Measurements from ENCODE around the gene CNTN1. TPM values are rescaled to one million over a fixed set of nuclear protein-coding genes. Genes with fewer than 3 reads are reported as not detected.

The CNTN1 gene
- total RNA-seq, 1 donor, result 0.36 TPM

- Histone ChIP-seq H3K4me1 (ENCODE audit: insufficient read depth, low read length) (no peaks in the 10 kb centered on the region), H3K36me3 (ENCODE audit: insufficient read depth, low read length) (no peaks in the 10 kb centered on the region), H2AFZ (ENCODE audit: low read length) (no peak overlapping the region), H3K27ac (ENCODE audit: low read depth, low read length) (no peak overlapping the region), H3K4me3 (ENCODE audit: insufficient read depth, low read length) (no peak overlapping the region), H3K4me2 (ENCODE audit: insufficient read depth, low read length) (no peak overlapping the region), H4K20me1 (ENCODE audit: insufficient read depth, low read length) (no peaks in the 10 kb centered on the region), H3K79me2 (ENCODE audit: insufficient read depth, low read length) (no peaks in the 10 kb centered on the region), H3K27me3 (ENCODE audit: insufficient read depth, low read length) (no peaks in the 10 kb centered on the region), H3K9me3 (ENCODE audit: low read depth, low read length) (no peaks in the 10 kb centered on the region)
- DNase-seq (ENCODE audit: insufficient read length, low spot score, missing footprints), result no peak
- TF ChIP-seq CTCF (IDR thresholded peaks at IDR 0.05; ENCODE audit: extremely low read depth, low read depth, low read length), result no peak
Observed at GRCh38 chr12:40801082-40801481, 108.8 kb downstream of the CNTN1 start.

GRCh38 chr12:40801861-40802260 lies 109.6 kb downstream of the CNTN1 start:
- Histone ChIP-seq H4K20me1 (ENCODE audit: insufficient read depth, low read length) (no peaks in the 10 kb centered on the region), H3K4me2 (ENCODE audit: insufficient read depth, low read length) (no peak overlapping the region), H3K36me3 (ENCODE audit: insufficient read depth, low read length) (no peaks in the 10 kb centered on the region), H2AFZ (ENCODE audit: low read length) (no peak overlapping the region), H3K27me3 (ENCODE audit: insufficient read depth, low read length) (no peaks in the 10 kb centered on the region), H3K27ac (ENCODE audit: low read depth, low read length) (no peak overlapping the region), H3K79me2 (ENCODE audit: insufficient read depth, low read length) (no peaks in the 10 kb centered on the region), H3K9me3 (ENCODE audit: low read depth, low read length) (peaks cover 3% of the 10 kb centered on the region), H3K4me3 (ENCODE audit: insufficient read depth, low read length) (no peak overlapping the region), H3K4me1 (ENCODE audit: insufficient read depth, low read length) (no peaks in the 10 kb centered on the region)
- TF ChIP-seq CTCF (IDR thresholded peaks at IDR 0.05; ENCODE audit: extremely low read depth, low read depth, low read length), result no peak
- no peak for DNase-seq (ENCODE audit: insufficient read length, low spot score, missing footprints)

GRCh38 chr12:40802656-40803055 lies 110.4 kb downstream of the CNTN1 start:
- no peaks in the 10 kb centered on the region for H3K79me2 ChIP-seq (ENCODE audit: insufficient read depth, low read length)
- H3K36me3 ChIP-seq (ENCODE audit: insufficient read depth, low read length), result no peaks in the 10 kb centered on the region
- DNase-seq (ENCODE audit: insufficient read length, low spot score, missing footprints), result no peak
- no peak for TF ChIP-seq CTCF (IDR thresholded peaks at IDR 0.05; ENCODE audit: extremely low read depth, low read depth, low read length)
- no peaks in the 10 kb centered on the region for H3K4me1 ChIP-seq (ENCODE audit: insufficient read depth, low read length)
- no peak overlapping the region for H3K4me2 ChIP-seq (ENCODE audit: insufficient read depth, low read length)
- H3K9me3 ChIP-seq (ENCODE audit: low read depth, low read length), result peaks cover 3% of the 10 kb centered on the region
- H2AFZ ChIP-seq (ENCODE audit: low read length), result no peak overlapping the region
- no peaks in the 10 kb centered on the region for H4K20me1 ChIP-seq (ENCODE audit: insufficient read depth, low read length)
- no peak overlapping the region for H3K27ac ChIP-seq (ENCODE audit: low read depth, low read length)
- no peaks in the 10 kb centered on the region for H3K27me3 ChIP-seq (ENCODE audit: insufficient read depth, low read length)
- H3K4me3 ChIP-seq (ENCODE audit: insufficient read depth, low read length), result no peak overlapping the region

- Histone ChIP-seq H3K4me1 (ENCODE audit: insufficient read depth, low read length) (no peaks in the 10 kb centered on the region), H3K36me3 (ENCODE audit: insufficient read depth, low read length) (no peaks in the 10 kb centered on the region), H3K9me3 (ENCODE audit: low read depth, low read length) (peaks cover 3% of the 10 kb centered on the region), H3K4me3 (ENCODE audit: insufficient read depth, low read length) (no peak overlapping the region), H3K4me2 (ENCODE audit: insufficient read depth, low read length) (no peak overlapping the region), H3K27me3 (ENCODE audit: insufficient read depth, low read length) (no peaks in the 10 kb centered on the region), H3K79me2 (ENCODE audit: insufficient read depth, low read length) (no peaks in the 10 kb centered on the region), H2AFZ (ENCODE audit: low read length) (no peak overlapping the region), H4K20me1 (ENCODE audit: insufficient read depth, low read length) (no peaks in the 10 kb centered on the region), H3K27ac (ENCODE audit: low read depth, low read length) (no peak overlapping the region)
- TF ChIP-seq CTCF (IDR thresholded peaks at IDR 0.05; ENCODE audit: extremely low read depth, low read depth, low read length), result no peak
- no peak for DNase-seq (ENCODE audit: insufficient read length, low spot score, missing footprints)
Observed at GRCh38 chr12:40819436-40820108, 127.3 kb downstream of the CNTN1 start.
